HG03469 (cell line): Measurements from ENCODE around the gene KRTAP4-12.
"Not testable (repeated sequence)": the region's sequence is repeated elsewhere in the genome, so short reads cannot be mapped to it uniquely, and the experiment has no call there.

Experiments used
- ATAC-seq: cut with Tn5 transposase; IDR thresholded peaks from one replicate; pipeline ENCODE4 v1.9.1; 2021; ENCODE audit warnings: mild to moderate bottlenecking, moderate library complexity, moderate number of reproducible peaks; ENCODE audit not compliant: unreplicated experiment

KRTAP4-12 gene

GRCh38 chr17:41123991-41124371 lies at the start of gene KRTAP4-12:
Gene KRTAP4-12 (minus strand): TSS chr17:41124182. CDS start chr17:41124122, 60 bp downstream.
- not testable (repeated sequence) for ATAC-seq

- ATAC-seq = no peak
These were observed 47.9 kb upstream of the KRTAP4-12 start for GRCh38 chr17:41171886-41172285.

- no peak for ATAC-seq
These were observed 44.1 kb upstream of the KRTAP4-12 start, which contains the start of gene KRTAP4-3 for GRCh38 chr17:41168121-41168520. Gene KRTAP4-3 (minus strand): TSS chr17:41168221. CDS start chr17:41168172, 49 bp downstream.

- ATAC-seq = no peak
These were observed 43.6 kb upstream of the KRTAP4-12 start for GRCh38 chr17:41167561-41167960.

GRCh38 chr17:41163828-41164227 lies 39.8 kb upstream of the KRTAP4-12 start:
- ATAC-seq = no peak

- ATAC-seq = no peak
These were observed 36.7 kb upstream of the KRTAP4-12 start, which contains the start of gene KRTAP4-4 for GRCh38 chr17:41160648-41161047. Gene KRTAP4-4 (minus strand): TSS chr17:41160748. CDS start chr17:41160691, 57 bp downstream.

- ATAC-seq = not testable (repeated sequence)
These were observed 36.2 kb upstream of the KRTAP4-12 start for GRCh38 chr17:41160190-41160589.

- ATAC-seq = no peak
These were observed 29.9 kb upstream of the KRTAP4-12 start for GRCh38 chr17:41153856-41154255.

GRCh38 chr17:41151525-41151924 lies 27.5 kb upstream of the KRTAP4-12 start:
- no peak for ATAC-seq

GRCh38 chr17:41150026-41150425 lies 26.0 kb upstream of the KRTAP4-12 start:
- ATAC-seq = no peak

GRCh38 chr17:41149652-41149985 lies 25.6 kb upstream of the KRTAP4-12 start, which contains the start of gene KRTAP4-5:
Gene KRTAP4-5 (minus strand): TSS chr17:41149825. CDS start chr17:41149767, 58 bp downstream.
- no peak for ATAC-seq

GRCh38 chr17:41148971-41149651 lies 25.1 kb upstream of the KRTAP4-12 start:
- not testable (repeated sequence) for ATAC-seq

GRCh38 chr17:41147531-41148204 lies 23.7 kb upstream of the KRTAP4-12 start:
- ATAC-seq = no peak

GRCh38 chr17:41145261-41145660 lies 21.3 kb upstream of the KRTAP4-12 start:
- no peak for ATAC-seq

- no peak for ATAC-seq
These were observed 20.9 kb upstream of the KRTAP4-12 start for GRCh38 chr17:41144846-41145245.

- no peak for ATAC-seq
These were observed 17.4 kb upstream of the KRTAP4-12 start for GRCh38 chr17:41141361-41141760.

GRCh38 chr17:41140360-41141131 lies 16.6 kb upstream of the KRTAP4-12 start, which contains the start of gene KRTAP4-6:
Gene KRTAP4-6 (minus strand): TSS chr17:41140544. CDS start chr17:41140487, 57 bp downstream.
- ATAC-seq = no peak

- ATAC-seq = not testable (repeated sequence)
These were observed 15.9 kb upstream of the KRTAP4-12 start for GRCh38 chr17:41139865-41140264.

- ATAC-seq = no peak
These were observed 10.1 kb upstream of the KRTAP4-12 start for GRCh38 chr17:41133880-41134735.

- no peak for ATAC-seq
These were observed 8.0 kb upstream of the KRTAP4-12 start for GRCh38 chr17:41131979-41132378.
